CD4-positive, alpha-beta memory T cell (primary cell): ENCODE results near the gene MAPKAP1. TPM values are rescaled to one million over a fixed set of nuclear protein-coding genes. Genes with fewer than 3 reads are reported as not detected.

Source experiments
- CTCF ChIA-PET: fragments of 350-600 bp; sonication (Branson Sonifier 250); formaldehyde crosslinking; loops from one replicate; lab custom pipeline; 2021; ENCODE audit warnings: inconsistent platforms; ENCODE audit not compliant: partially characterized antibody; lab: Charles Lee
- POLR2A ChIA-PET: fragments of 350-600 bp; sonication (Branson Sonifier 250); formaldehyde crosslinking; loops from one replicate; lab custom pipeline; 2021; ENCODE audit not compliant: partially characterized antibody; lab: Charles Lee
- DNase-seq, 5 donors: peaks; one replicate each; pipeline versions ENCODE4 v3.0.0 to v3.0.0-alpha.2; 2020 to 2022; ENCODE audit warnings: mixed read lengths in 1 of 5
- H3K27ac ChIP-seq: one replicate; pipeline ENCODE4 v1.7.0; 2013; ENCODE audit warnings: low read depth, low read length
- H3K27me3 ChIP-seq: 2 replicates; pipeline ENCODE4 v1.7.0; 2013; ENCODE audit warnings: mild to moderate bottlenecking, low read length, moderate library complexity; ENCODE audit not compliant: insufficient read depth
- H3K36me3 ChIP-seq: 2 replicates; pipeline ENCODE4 v1.7.0; 2013; ENCODE audit warnings: mild to moderate bottlenecking, low read length, moderate library complexity; ENCODE audit not compliant: insufficient read depth
- H3K4me1 ChIP-seq: 2 replicates; pipeline ENCODE4 v1.7.0; 2013; ENCODE audit warnings: mild to moderate bottlenecking, low read length, moderate library complexity; ENCODE audit not compliant: insufficient read depth
- H3K4me3 ChIP-seq, 2 donors: one replicate each; pipeline ENCODE4 v1.7.0; 2013; ENCODE audit warnings: low read length in 2 of 2, mild to moderate bottlenecking in 1 of 2
- H3K9me3 ChIP-seq, 2 donors: one replicate each; pipeline ENCODE4 v1.7.0; 2013; ENCODE audit warnings: low read length in 2 of 2, control low read depth in 1 of 2; ENCODE audit not compliant: control insufficient read depth in 1 of 2
- H3K27ac Mint-ChIP-seq, 7 donors: one replicate each; pipeline ENCODE4 v1.8.0; 2020 to 2021; ENCODE audit warnings: mixed read lengths in 7 of 7, mild to moderate bottlenecking in 6 of 7, inconsistent platforms in 3 of 7, moderate library complexity in 3 of 7
- H3K27me3 Mint-ChIP-seq, 2 donors: one replicate each; pipeline ENCODE4 v1.8.0; 2020 to 2021; ENCODE audit warnings: mixed read lengths in 2 of 2
- H3K36me3 Mint-ChIP-seq, 2 donors: one replicate each; pipeline ENCODE4 v1.8.0; 2020 to 2021; ENCODE audit warnings: mixed read lengths in 2 of 2, inconsistent platforms in 1 of 2, mild to moderate bottlenecking in 1 of 2
- H3K4me1 Mint-ChIP-seq, 4 donors: one replicate each; pipeline ENCODE4 v1.8.0; 2020 to 2021; ENCODE audit warnings: mixed read lengths in 4 of 4, mild to moderate bottlenecking in 1 of 4
- H3K4me3 Mint-ChIP-seq, 8 donors: one replicate each; pipeline ENCODE4 v1.8.0; 2020 to 2021; ENCODE audit warnings: mixed read lengths in 8 of 8, mild to moderate bottlenecking in 7 of 8, moderate library complexity in 6 of 8, inconsistent platforms in 3 of 8
- H3K9me3 Mint-ChIP-seq, 8 donors: one replicate each; pipeline ENCODE4 v1.8.0; 2020 to 2021; ENCODE audit warnings: mixed read lengths in 8 of 8, mild to moderate bottlenecking in 5 of 8, inconsistent platforms in 3 of 8, moderate library complexity in 1 of 8
- intact Hi-C: fragments of 100-400 bp; cut with micrococcal nuclease; formaldehyde crosslinking; loops from one replicate; pipeline ENCODE4 v1.15.1; 2023
- polyA plus RNA-seq, 2 donors: library from polyadenylated mRNA; unstranded; fragments of 300-500 nt; fragmentation: Illumina TruSeq; gene quantifications; one replicate each; pipeline ENCODE4 v1.2.3, GENCODE V29; 2021
- total RNA-seq, 2 experiments: library from RNA; stranded (reverse); gene quantifications; one replicate each; pipeline ENCODE4 v1.2.3, GENCODE V29; 2021

Gene MAPKAP1
- total and polyA plus RNA-seq, 4 experiments from 2014 or later = 51.6 to 59.1 (median 55.8) TPM

DNA sequence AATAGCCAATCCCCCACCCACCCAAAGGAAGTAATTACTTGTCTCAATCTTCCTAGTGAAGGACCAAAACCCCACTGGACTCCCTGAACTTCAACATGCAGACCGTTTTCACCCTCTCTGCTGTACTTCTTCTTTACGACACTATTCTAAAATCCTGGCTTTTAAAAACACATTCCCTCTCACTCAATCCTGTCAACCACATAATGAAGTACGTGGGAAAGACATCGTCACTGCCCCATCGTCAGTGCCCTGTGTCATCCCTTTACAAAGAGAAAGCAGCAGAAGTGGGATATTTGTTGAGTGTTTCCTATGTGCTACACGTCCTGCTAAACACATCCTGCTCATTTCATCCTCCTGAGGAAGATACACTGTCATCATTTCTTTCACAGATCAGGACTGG, 54.2 kb downstream of the MAPKAP1 start:
- H3K36me3 ChIP-seq = peaks cover 4% of the 10 kb centered on the region
- H3K36me3 Mint-ChIP-seq = peaks cover 23 to 26% of the 10 kb centered on the region in 2 donors
- no peaks in the 10 kb centered on the region for H3K9me3 Mint-ChIP-seq
- peaks cover 30 to 42% (median 34%) of the 10 kb centered on the region in 4 donors for H3K4me1 Mint-ChIP-seq
- peaks cover 17% of the 10 kb centered on the region for H3K4me1 ChIP-seq
- POLR2A ChIA-PET = no interaction called here
- no peak for DNase-seq
- CTCF ChIA-PET = no interaction called here
- H3K27ac Mint-ChIP-seq = peak overlapping the region in 1 of 7 donors; percentile 56
- H3K4me3 ChIP-seq = no peak overlapping the region
- H3K4me3 Mint-ChIP-seq = no peak overlapping the region
- no peaks in the 10 kb centered on the region for H3K27me3 ChIP-seq
- no peaks in the 10 kb centered on the region for H3K9me3 ChIP-seq
- no peaks in the 10 kb centered on the region for H3K27me3 Mint-ChIP-seq
- intact Hi-C loops = no loop called here
- H3K27ac ChIP-seq = no peak overlapping the region

GRCh38 chr9:125652233-125652594, 54.8 kb downstream of the MAPKAP1 start:
- peak overlapping the region in 1 of 7 donors; percentile 26 for H3K27ac Mint-ChIP-seq
- Histone ChIP-seq H3K4me1 (peaks cover 23% of the 10 kb centered on the region), H3K4me3 (no peak overlapping the region), H3K27me3 (no peaks in the 10 kb centered on the region), H3K36me3 (no peaks in the 10 kb centered on the region), H3K9me3 (no peaks in the 10 kb centered on the region), H3K27ac (no peak overlapping the region)
- H3K9me3 Mint-ChIP-seq = no peaks in the 10 kb centered on the region
- intact Hi-C loops = no loop called here
- DNase-seq = no peak
- POLR2A ChIA-PET = no interaction called here
- H3K36me3 Mint-ChIP-seq = peaks cover 23 to 26% of the 10 kb centered on the region in 2 donors
- H3K4me1 Mint-ChIP-seq = peaks cover 35 to 47% (median 39%) of the 10 kb centered on the region in 4 donors
- no peaks in the 10 kb centered on the region for H3K27me3 Mint-ChIP-seq
- CTCF ChIA-PET = interaction anchor here (0.9 kb wide), 1 partner anchor 15 kb away, joined by 3 read pairs; no protein-coding TSS in a partner anchor
- no peak overlapping the region for H3K4me3 Mint-ChIP-seq

- Histone ChIP-seq H3K4me3 (no peak overlapping the region), H3K27ac (no peak overlapping the region), H3K27me3 (no peaks in the 10 kb centered on the region), H3K4me1 (peaks cover 28% of the 10 kb centered on the region), H3K36me3 (no peaks in the 10 kb centered on the region), H3K9me3 (no peaks in the 10 kb centered on the region)
- no peak for DNase-seq
- ChIA-PET CTCF (interaction anchor here (0.9 kb wide), 1 partner anchor 14 kb away, joined by 3 read pairs; no protein-coding TSS in a partner anchor), POLR2A (no interaction called here)
- intact Hi-C loops = no loop called here
- H3K27ac Mint-ChIP-seq = peak overlapping the region in 1 of 7 donors; percentile 31
- H3K9me3 Mint-ChIP-seq = no peaks in the 10 kb centered on the region
- no peak overlapping the region for H3K4me3 Mint-ChIP-seq
- peaks cover 20 to 23% of the 10 kb centered on the region in 2 donors for H3K36me3 Mint-ChIP-seq
- peaks cover 39 to 52% (median 43%) of the 10 kb centered on the region in 4 donors for H3K4me1 Mint-ChIP-seq
- no peaks in the 10 kb centered on the region for H3K27me3 Mint-ChIP-seq
Measured at GRCh38 chr9:125651576-125652232, 55.3 kb downstream of the MAPKAP1 start.

- H3K27ac Mint-ChIP-seq = peak overlapping the region; percentile 1 to 49 (median 36)
- ChIA-PET POLR2A (no interaction called here), CTCF (no interaction called here)
- Histone ChIP-seq H3K4me1 (peaks cover 42% of the 10 kb centered on the region), H3K4me3 (no peak overlapping the region), H3K9me3 (no peaks in the 10 kb centered on the region), H3K27ac (no peak overlapping the region), H3K27me3 (no peaks in the 10 kb centered on the region), H3K36me3 (no peaks in the 10 kb centered on the region)
- no peaks in the 10 kb centered on the region for H3K27me3 Mint-ChIP-seq
- intact Hi-C loops = no loop called here
- peaks cover 9 to 19% of the 10 kb centered on the region in 2 donors for H3K36me3 Mint-ChIP-seq
- peaks cover 46 to 63% (median 52%) of the 10 kb centered on the region in 4 donors for H3K4me1 Mint-ChIP-seq
- H3K9me3 Mint-ChIP-seq = no peaks in the 10 kb centered on the region
- no peak for DNase-seq
- peak overlapping the region in 3 of 8 donors; percentile 4 to 22 (median 4) for H3K4me3 Mint-ChIP-seq
Measured at GRCh38 chr9:125650271-125650737, 56.7 kb downstream of the MAPKAP1 start.

GRCh38 chr9:125649826-125650225, 57.2 kb downstream of the MAPKAP1 start:
- Histone ChIP-seq H3K4me1 (peaks cover 46% of the 10 kb centered on the region), H3K4me3 (no peak overlapping the region), H3K36me3 (no peaks in the 10 kb centered on the region), H3K27ac (no peak overlapping the region), H3K27me3 (no peaks in the 10 kb centered on the region), H3K9me3 (no peaks in the 10 kb centered on the region)
- ChIA-PET POLR2A (no interaction called here), CTCF (no interaction called here)
- H3K27me3 Mint-ChIP-seq = no peaks in the 10 kb centered on the region
- peak overlapping the region in 2 of 8 donors; percentile 4 to 22 for H3K4me3 Mint-ChIP-seq
- intact Hi-C loops = no loop called here
- H3K4me1 Mint-ChIP-seq = peaks cover 47 to 63% (median 55%) of the 10 kb centered on the region in 4 donors
- peak overlapping the region; percentile 1 to 49 (median 36) for H3K27ac Mint-ChIP-seq
- H3K36me3 Mint-ChIP-seq = peaks cover 9 to 20% of the 10 kb centered on the region in 2 donors
- no peaks in the 10 kb centered on the region for H3K9me3 Mint-ChIP-seq
- DNase-seq = no peak

DNA sequence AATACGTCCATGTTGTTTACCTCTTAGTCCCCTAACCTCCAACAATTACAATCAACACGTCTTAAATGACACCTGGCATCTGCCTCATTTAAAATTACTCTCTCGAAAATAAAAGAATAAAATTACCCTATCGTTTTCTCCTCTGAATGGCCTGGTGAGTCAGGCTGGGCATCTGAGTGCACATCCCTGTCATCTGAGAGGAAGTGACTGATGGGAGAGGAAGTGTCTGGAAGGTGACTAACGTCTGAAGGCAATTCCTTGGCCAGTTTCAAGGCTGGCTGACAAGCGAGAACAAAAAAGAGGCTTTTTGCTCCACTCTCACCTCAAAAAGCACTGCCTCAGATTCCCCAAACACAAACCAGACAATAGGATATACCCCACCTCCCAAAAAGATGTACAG, 57.7 kb downstream of the MAPKAP1 start:
- peaks cover 47% of the 10 kb centered on the region for H3K4me1 ChIP-seq
- intact Hi-C loops = no loop called here
- no peak overlapping the region for H3K27ac ChIP-seq
- CTCF ChIA-PET = no interaction called here
- no peaks in the 10 kb centered on the region for H3K9me3 Mint-ChIP-seq
- no peaks in the 10 kb centered on the region for H3K9me3 ChIP-seq
- H3K27me3 Mint-ChIP-seq = no peaks in the 10 kb centered on the region
- H3K36me3 Mint-ChIP-seq = peaks cover 9 to 23% of the 10 kb centered on the region in 2 donors
- H3K4me1 Mint-ChIP-seq = peaks cover 48 to 64% (median 56%) of the 10 kb centered on the region in 4 donors
- H3K4me3 Mint-ChIP-seq = peak overlapping the region in 2 of 8 donors; percentile 2 to 47
- H3K27ac Mint-ChIP-seq = peak overlapping the region in 5 of 7 donors; percentile 43 to 75 (median 61)
- no peaks in the 10 kb centered on the region for H3K27me3 ChIP-seq
- POLR2A ChIA-PET = no interaction called here
- H3K36me3 ChIP-seq = no peaks in the 10 kb centered on the region
- DNase-seq = no peak
- H3K4me3 ChIP-seq = no peak overlapping the region

DNA sequence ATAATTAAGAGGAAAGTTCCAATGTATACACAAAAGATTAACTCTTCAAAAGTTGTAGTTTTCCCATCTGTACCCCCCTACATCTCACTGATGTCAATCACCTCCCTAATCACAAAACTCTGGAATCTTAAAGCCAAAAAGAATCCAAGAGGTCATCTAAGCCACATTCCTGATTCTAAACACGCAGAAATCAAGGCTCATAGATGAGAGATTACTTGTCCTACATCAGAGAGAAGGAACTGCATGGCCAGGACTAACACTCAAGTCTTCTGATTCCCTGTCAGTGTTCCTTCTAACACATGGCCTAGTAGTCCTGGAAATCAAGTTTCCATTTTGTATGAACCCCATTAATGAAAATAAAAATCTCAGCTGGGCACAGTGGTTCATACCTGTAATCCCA, 58.7 kb downstream of the MAPKAP1 start:
- POLR2A ChIA-PET = no interaction called here
- no peaks in the 10 kb centered on the region for H3K9me3 ChIP-seq
- intact Hi-C loops = no loop called here
- Mint-ChIP-seq H3K4me3 (peak overlapping the region in 3 of 8 donors; percentile 6 to 45 (median 39)), H3K27ac (peak overlapping the region in 6 of 7 donors; percentile 8 to 69 (median 38)), H3K9me3 (no peaks in the 10 kb centered on the region), H3K4me1 (peaks cover 44 to 64% (median 54%) of the 10 kb centered on the region in 4 donors), H3K36me3 (peaks cover 9 to 20% of the 10 kb centered on the region in 2 donors), H3K27me3 (no peaks in the 10 kb centered on the region)
- no peak overlapping the region for H3K4me3 ChIP-seq
- peaks cover 47% of the 10 kb centered on the region for H3K4me1 ChIP-seq
- no peak overlapping the region for H3K27ac ChIP-seq
- no peaks in the 10 kb centered on the region for H3K27me3 ChIP-seq
- CTCF ChIA-PET = interaction anchor here (0.7 to 0.8 kb wide), 2 partner anchors 8 to 110 kb away, joined by 3 read pairs; no protein-coding TSS in a partner anchor
- no peak for DNase-seq
- no peaks in the 10 kb centered on the region for H3K36me3 ChIP-seq
